SK-N-MC (cell line): ENCODE measurements around the gene CFAP46.

Source experiments
- EZH2 ChIP-seq: fragments of 200-600 bp; sonication (generic); IDR thresholded peaks from one replicate; pipeline ENCODE4 v1.6.1; 2017; ENCODE audit warnings: antibody characterized with exemption
- POLR2AphosphoS5 ChIP-seq: IDR thresholded peaks from 2 replicates; pipeline ENCODE4 v1.6.1; 2012; ENCODE audit warnings: mild to moderate bottlenecking, low read depth, low read length, borderline replicate concordance

- TF ChIP-seq POLR2AphosphoS5: no peak
- TF ChIP-seq EZH2: no peak
These were observed 176.9 kb downstream of the CFAP46 start for GRCh38 chr10:132765435-132765834.
